Gastrocnemius medialis (tissue), 4 donors: ENCODE data around the gene UGT1A8.

Source experiments
- CTCF ChIP-seq, 5 experiments: fragments of 450-650 bp in 3 of 5; fragments of 200-600 bp in 2 of 5; sonication (generic) in 2 of 5; IDR thresholded peaks in 4 of 5; conservative IDR thresholded peaks in 1 of 5; 1 replicate in 4 of 5; 2 replicates in 1 of 5; pipeline ENCODE4 v1.5.1; 2016 to 2019; ENCODE audit warnings: antibody characterized with exemption in 5 of 5, mild to moderate bottlenecking in 3 of 5, moderate library complexity in 3 of 5
- POLR2A ChIP-seq, 2 donors: fragments of 450-650 bp; IDR thresholded peaks; one replicate each; pipeline ENCODE4 v1.6.1; 2017; ENCODE audit warnings: antibody characterized with exemption in 2 of 2, mild to moderate bottlenecking in 2 of 2, moderate library complexity in 2 of 2

- TF ChIP-seq CTCF (IDR thresholded peaks at IDR 0.05 in 4 of 5, conservative IDR thresholded peaks at IDR 0.05 in 1 of 5) (no peak), POLR2A (IDR thresholded peaks at IDR 0.05) (no peak)
These were observed 178.3 kb downstream of the UGT1A8 start for GRCh38 chr2:233795735-233796171.
